Stomach (tissue), 9 donors: ENCODE measurements around the gene TMEM143. TPM values are rescaled to one million over a fixed set of nuclear protein-coding genes. Genes with fewer than 3 reads are reported as not detected.
A peak's percentile ranks its signal among the peaks of the same experiment; 100 is the strongest.

ENCODE experiments used
- DNase-seq, 2 donors: peaks; one replicate each; pipeline versions ENCODE4 v3.0.0 to v3.0.0-alpha.2; 2013 to 2019
- H3K27ac ChIP-seq, 5 donors: fragments of 200-600 bp in 4 of 5; sonication (generic) in 4 of 5; one replicate each; pipeline ENCODE4 v1.5.1; 2013 to 2019; ENCODE audit warnings: mild to moderate bottlenecking in 1 of 5, moderate library complexity in 1 of 5
- H3K27me3 ChIP-seq, 3 donors: fragments of 200-600 bp; sonication (generic); one replicate each; pipeline ENCODE4 v1.5.1; 2017 to 2019; ENCODE audit warnings: mixed run types in 1 of 3
- H3K36me3 ChIP-seq, 4 donors: fragments of 200-600 bp; sonication (generic); 1 replicate in 3 of 4; 2 replicates in 1 of 4; pipeline ENCODE4 v1.5.1; 2016 to 2019
- H3K4me1 ChIP-seq, 4 donors: fragments of 200-600 bp; sonication (generic); one replicate each; pipeline ENCODE4 v1.5.1; 2016 to 2019
- H3K4me3 ChIP-seq, 4 donors: fragments of 200-600 bp; sonication (generic) in 3 of 4; one replicate each; pipeline ENCODE4 v1.5.1; 2016 to 2019; ENCODE audit warnings: mild to moderate bottlenecking in 1 of 4
- H3K9me3 ChIP-seq, 4 donors: fragments of 200-600 bp; sonication (generic); one replicate each; pipeline ENCODE4 v1.5.1; 2016 to 2019
- EP300 ChIP-seq: sonication (generic); formaldehyde crosslinking; IDR thresholded peaks from one replicate; pipeline ENCODE4 v1.6.1; 2017; ENCODE audit warnings: antibody characterized with exemption
- POLR2A ChIP-seq, 4 donors: fragments of 450-650 bp; IDR thresholded peaks; one replicate each; pipeline ENCODE4 v1.6.1; 2016; ENCODE audit warnings: antibody characterized with exemption in 4 of 4, control low read depth in 2 of 4, mild to moderate bottlenecking in 1 of 4, moderate library complexity in 1 of 4
- POLR2AphosphoS5 ChIP-seq, 3 donors: sonication (generic); formaldehyde crosslinking; IDR thresholded peaks; one replicate each; pipeline ENCODE4 v1.6.1; 2016; ENCODE audit warnings: antibody characterized with exemption in 3 of 3
- WGBS, 5 donors: extraction: QIAGEN DNeasy Blood & Tissue Kit in 3 of 5; methylation state at CpG; one replicate each; pipeline versions ENCODE4 v1.1.5 to v1.1.7; 2013 to 2018; 5-methylcytosine and 5-hydroxymethylcytosine counted together
- intact Hi-C: fragments of 100-400 bp; cut with DNase I; formaldehyde crosslinking; loops from one replicate; pipeline ENCODE4 v1.15.1; 2023; ENCODE audit warnings: low total_unique reads
- polyA plus RNA-seq, 3 donors: library from polyadenylated mRNA; stranded (reverse); fragments of 200-250 nt; gene quantifications; one replicate each; pipeline ENCODE4 v1.2.3, GENCODE V29; 2013
- total RNA-seq, 5 donors: library from RNA; depleted of rRNA; stranded (reverse); fragments of >200 nt; gene quantifications; one replicate each; pipeline versions ENCODE4 v1.1.0 to v1.2.3, GENCODE V29; 2014 to 2016
- TF ChIP-seq, protein P1 (sequence below), 7 experiments: fragments of 450-650 bp in 4 of 7; fragments of 200-600 bp in 3 of 7; sonication (generic) in 3 of 7; IDR thresholded peaks; one replicate each; pipeline ENCODE4 v1.5.1; 2016 to 2019; ENCODE audit warnings: antibody characterized with exemption in 7 of 7, control low read depth in 2 of 7, mild to moderate bottlenecking in 1 of 7
- donor health status: healthy with polysubstance abuse.
- donor health status: Bipolar disorder and iron deficiency.
- donor health status: healthy.

Gene TMEM143
- total and polyA plus RNA-seq, 8 donors, result 4.2 to 33.3 (median 10.0) TPM

DNA sequence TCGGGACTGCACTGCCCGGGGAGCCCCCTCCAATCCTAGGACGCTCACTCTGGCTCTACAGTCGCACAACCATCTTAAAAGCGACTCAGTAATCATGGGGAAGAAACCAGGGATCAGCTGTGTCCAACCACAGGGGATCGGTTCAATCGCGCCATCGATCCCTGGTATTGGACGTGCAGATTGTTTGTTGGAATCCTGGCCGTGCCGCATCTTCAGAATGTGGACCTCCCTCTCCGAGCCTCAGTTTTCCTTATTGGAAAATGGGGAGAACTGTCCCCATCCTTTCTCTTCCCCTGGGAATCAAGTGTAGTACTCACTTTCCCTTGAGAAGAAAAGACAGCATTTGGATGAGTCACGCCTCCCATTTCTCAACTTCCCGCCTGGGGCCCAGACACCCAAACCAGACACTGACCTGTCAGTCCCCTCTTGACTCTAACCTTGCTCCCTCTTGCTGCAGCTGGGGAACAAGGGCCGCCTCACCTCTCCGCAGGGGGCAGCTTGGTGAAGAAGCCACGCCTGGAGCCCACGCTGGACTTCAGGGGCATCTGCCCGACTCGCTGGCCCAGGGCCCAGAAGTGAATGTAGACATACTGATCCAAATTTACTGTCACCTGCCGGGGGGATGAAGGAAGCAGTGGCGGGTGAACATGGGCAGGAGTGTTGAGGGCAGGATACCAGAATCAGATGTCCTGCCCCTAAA, 20.7 kb downstream of the TMEM143 start:
- TF ChIP-seq POLR2AphosphoS5 (IDR thresholded peaks at IDR 0.05), result no peak
- TF ChIP-seq EP300, result no peak
- TF ChIP-seq, protein P1, sequence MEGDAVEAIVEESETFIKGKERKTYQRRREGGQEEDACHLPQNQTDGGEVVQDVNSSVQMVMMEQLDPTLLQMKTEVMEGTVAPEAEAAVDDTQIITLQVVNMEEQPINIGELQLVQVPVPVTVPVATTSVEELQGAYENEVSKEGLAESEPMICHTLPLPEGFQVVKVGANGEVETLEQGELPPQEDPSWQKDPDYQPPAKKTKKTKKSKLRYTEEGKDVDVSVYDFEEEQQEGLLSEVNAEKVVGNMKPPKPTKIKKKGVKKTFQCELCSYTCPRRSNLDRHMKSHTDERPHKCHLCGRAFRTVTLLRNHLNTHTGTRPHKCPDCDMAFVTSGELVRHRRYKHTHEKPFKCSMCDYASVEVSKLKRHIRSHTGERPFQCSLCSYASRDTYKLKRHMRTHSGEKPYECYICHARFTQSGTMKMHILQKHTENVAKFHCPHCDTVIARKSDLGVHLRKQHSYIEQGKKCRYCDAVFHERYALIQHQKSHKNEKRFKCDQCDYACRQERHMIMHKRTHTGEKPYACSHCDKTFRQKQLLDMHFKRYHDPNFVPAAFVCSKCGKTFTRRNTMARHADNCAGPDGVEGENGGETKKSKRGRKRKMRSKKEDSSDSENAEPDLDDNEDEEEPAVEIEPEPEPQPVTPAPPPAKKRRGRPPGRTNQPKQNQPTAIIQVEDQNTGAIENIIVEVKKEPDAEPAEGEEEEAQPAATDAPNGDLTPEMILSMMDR (IDR thresholded peaks at IDR 0.05), result no peak
- TF ChIP-seq POLR2A (IDR thresholded peaks at IDR 0.05), result no peak
- intact Hi-C loops, result no loop called here
- no peaks in the 10 kb centered on the region for H3K4me1 ChIP-seq
- peaks cover 0 to 21% (median 13%) of the 10 kb centered on the region in 4 donors for H3K36me3 ChIP-seq
- H3K27me3 ChIP-seq, result no peaks in the 10 kb centered on the region
- no peak for DNase-seq
- H3K9me3 ChIP-seq, result no peaks in the 10 kb centered on the region
- no peak overlapping the region for H3K27ac ChIP-seq
- H3K4me3 ChIP-seq, result no peak overlapping the region
- WGBS, 5 donors, result 91 to 97% (median 93%) methylated on average over 23 of the region's 23 CpGs

DNA sequence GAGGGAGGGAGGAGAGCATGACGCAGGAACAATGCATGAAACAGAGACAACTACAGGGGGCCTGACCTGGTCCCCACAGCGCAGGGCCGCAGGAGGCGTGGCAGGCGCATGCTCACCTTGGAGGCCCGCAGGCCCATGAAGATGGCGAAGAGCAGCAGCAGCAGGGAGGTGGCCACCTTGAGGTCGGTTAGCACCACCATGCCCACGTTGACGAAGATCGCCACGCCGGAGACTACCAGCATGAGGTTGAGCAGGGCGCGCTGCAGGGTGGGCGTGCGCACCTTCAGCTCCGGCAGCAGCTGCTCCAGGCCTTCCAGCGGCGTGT, 21.4 kb downstream of the TMEM143 start:
- TF ChIP-seq POLR2AphosphoS5 (IDR thresholded peaks at IDR 0.05), result no peak
- no peaks in the 10 kb centered on the region for H3K27me3 ChIP-seq
- peaks cover 0 to 21% (median 13%) of the 10 kb centered on the region in 4 donors for H3K36me3 ChIP-seq
- no peaks in the 10 kb centered on the region for H3K4me1 ChIP-seq
- H3K27ac ChIP-seq, result no peak overlapping the region
- no peak for DNase-seq
- H3K9me3 ChIP-seq, result no peaks in the 10 kb centered on the region
- intact Hi-C loops, result no loop called here
- no peak overlapping the region for H3K4me3 ChIP-seq
- 89 to 96% (median 90%) methylated on average over 20 of the region's 20 CpGs for WGBS, 5 donors

DNA sequence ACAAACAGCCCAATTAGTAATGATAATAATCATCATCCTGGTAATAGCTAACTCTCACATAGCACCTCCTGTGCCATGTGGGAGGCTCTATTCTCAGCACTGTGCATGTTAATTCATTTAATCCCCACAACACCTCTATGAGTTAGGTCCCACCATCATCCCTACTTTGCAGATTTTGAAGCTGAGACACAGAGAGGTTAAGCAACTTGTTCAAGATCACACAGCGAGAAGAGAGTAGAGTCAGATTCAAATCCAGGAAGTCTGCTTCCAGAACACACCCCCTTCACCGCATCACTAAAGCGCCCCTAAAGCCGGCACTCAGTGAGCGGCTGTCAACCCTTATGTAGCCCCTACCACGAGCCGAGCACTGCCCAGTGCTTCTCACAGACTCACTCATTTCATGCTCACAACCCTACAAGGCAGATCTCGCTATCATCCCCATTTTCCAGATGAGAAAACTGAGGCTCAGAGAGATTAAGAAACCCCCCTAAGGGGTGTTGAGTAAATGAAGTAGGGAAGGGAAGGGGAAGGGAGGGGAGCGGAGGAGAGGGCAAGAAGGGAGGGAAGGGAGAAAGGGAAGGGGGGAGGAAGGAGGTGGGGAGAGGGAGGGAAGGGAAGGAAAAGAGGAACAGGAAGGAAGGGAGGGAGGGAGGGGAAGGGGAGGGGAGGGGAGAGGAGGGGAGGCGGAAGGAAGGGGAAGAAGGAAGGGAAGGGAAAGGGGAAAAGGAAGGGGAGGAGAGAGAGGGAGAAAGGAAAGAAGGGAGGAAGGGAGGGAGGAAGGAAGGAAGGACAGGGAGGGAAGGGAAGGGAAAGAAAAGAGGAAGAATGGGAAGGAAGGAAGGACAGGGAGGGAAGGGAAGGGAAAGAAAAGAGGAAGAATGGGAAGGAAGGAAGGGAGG, 22.0 kb downstream of the TMEM143 start:
- no peak overlapping the region for H3K27ac ChIP-seq
- 94 to 98% (median 97%) methylated on average over 10 of the region's 10 CpGs for WGBS, 5 donors
- H3K4me1 ChIP-seq, result no peaks in the 10 kb centered on the region
- H3K9me3 ChIP-seq, result no peaks in the 10 kb centered on the region
- no peak for DNase-seq
- H3K4me3 ChIP-seq, result no peak overlapping the region
- intact Hi-C loops, result no loop called here
- peaks cover 0 to 21% (median 13%) of the 10 kb centered on the region in 4 donors for H3K36me3 ChIP-seq
- no peaks in the 10 kb centered on the region for H3K27me3 ChIP-seq
- TF ChIP-seq POLR2A (IDR thresholded peaks at IDR 0.05) (no peak), EP300 (no peak), POLR2AphosphoS5 (IDR thresholded peaks at IDR 0.05) (no peak)
- TF ChIP-seq, protein P1 (IDR thresholded peaks at IDR 0.05), result no peak

DNA sequence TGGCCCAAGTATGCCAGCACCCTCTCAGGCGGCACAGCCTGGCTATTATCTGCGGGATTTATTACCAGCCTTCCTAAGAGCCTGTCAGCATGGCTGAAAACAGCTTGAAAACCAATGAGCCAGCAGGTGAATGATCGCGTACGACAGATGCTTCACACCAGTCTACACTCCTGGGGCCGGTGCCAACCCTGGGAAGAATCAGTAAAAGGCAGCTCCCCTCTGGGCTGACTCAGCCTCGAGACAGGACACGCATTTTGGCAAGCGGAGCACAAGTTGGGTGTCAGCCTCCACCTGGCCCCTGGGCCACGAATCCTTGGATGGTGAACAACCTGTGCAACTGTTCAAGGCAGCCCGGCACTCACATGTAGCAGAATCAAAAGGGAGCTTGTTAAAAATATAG, 22.7 kb downstream of the TMEM143 start:
- Histone ChIP-seq H3K4me1 (no peaks in the 10 kb centered on the region), H3K27ac (no peak overlapping the region), H3K36me3 (peaks cover 0 to 21% (median 13%) of the 10 kb centered on the region in 4 donors), H3K4me3 (no peak overlapping the region), H3K9me3 (no peaks in the 10 kb centered on the region), H3K27me3 (no peaks in the 10 kb centered on the region)
- TF ChIP-seq EP300 (no peak), POLR2AphosphoS5 (IDR thresholded peaks at IDR 0.05) (no peak), POLR2A (IDR thresholded peaks at IDR 0.05) (no peak)
- TF ChIP-seq, protein P1 (IDR thresholded peaks at IDR 0.05), result no peak
- WGBS, 5 donors, result 89 to 97% (median 94%) methylated on average over 11 of the region's 11 CpGs
- DNase-seq, result peak in 1 of 2 donors; percentile 54
- intact Hi-C loops, result no loop called here
